ENCODE results near the gene SYT3.

The SYT3 gene

DNA sequence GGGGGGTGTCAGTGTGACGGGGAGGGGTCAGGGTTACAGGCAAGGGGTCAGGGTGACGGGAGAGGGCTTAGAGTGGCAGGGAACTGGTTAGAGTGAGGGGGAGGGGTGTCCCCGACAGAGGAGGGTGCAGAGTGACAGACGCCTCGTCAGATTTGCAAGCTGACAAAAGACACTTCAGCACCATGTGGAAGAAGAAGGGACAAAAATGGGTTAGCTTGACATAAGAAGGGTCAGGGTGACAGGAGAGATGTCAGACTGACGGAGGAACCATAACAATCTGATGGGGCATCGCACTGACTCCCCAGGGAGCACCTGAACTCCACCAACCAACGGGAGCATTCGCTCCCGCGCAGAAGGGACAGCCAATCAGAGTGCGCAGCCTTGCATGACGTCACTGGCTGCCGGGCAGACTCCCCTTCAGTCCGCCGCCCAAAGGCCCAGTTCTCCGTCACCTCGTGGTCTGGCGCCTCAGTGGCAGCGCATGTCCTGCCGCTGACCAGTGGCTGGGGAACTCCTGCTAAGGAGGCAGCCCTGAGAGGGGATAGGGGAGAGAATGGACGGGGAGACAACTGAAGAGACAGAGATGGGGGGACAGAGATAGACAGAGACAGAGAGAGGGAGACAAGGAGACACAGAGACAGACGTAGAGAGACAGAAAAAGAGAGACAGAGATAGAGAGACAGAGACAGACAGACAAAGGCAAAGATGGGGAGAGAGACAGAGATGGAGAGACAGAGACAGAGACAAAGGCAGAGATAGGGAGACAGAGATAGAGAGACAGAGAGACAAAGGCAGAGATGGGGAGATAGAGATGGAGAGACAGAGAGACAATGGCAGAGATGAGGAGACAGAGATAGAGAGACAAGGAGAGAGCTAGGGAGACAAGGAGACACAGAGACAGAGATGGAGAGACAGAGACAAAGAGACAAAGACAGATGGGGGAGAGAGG is 39.8 kb upstream of the SYT3 start (continued):
- TF ChIP-seq SALL2 (tag by site-specific recombination; IDR thresholded peaks at IDR 0.05; ENCODE audit: borderline replicate concordance) (peak; percentile 76), ZNF785 (tag by site-specific recombination; IDR thresholded peaks at IDR 0.05) (peak; percentile 34), ZBTB1 (tag by site-specific recombination; IDR thresholded peaks at IDR 0.05) (no peak), ZNF670 (tag by site-specific recombination; IDR thresholded peaks at IDR 0.05; ENCODE audit: low read depth) (no peak), ZNF274 (IDR thresholded peaks at IDR 0.05; ENCODE audit: low read length) (no peak), ZNF274 (tag by site-specific recombination; IDR thresholded peaks at IDR 0.05; ENCODE audit: borderline replicate concordance) (peak; percentile 52), ZNF629 (tag by site-specific recombination; IDR thresholded peaks at IDR 0.05) (peak; percentile 63; the same call in 1 of the 2 replicates), ZNF777 (tag by site-specific recombination; IDR thresholded peaks at IDR 0.05; ENCODE audit: borderline replicate concordance) (peak; percentile 45; the same call in 1 of the 2 replicates), ZNF394 (tag by site-specific recombination; IDR thresholded peaks at IDR 0.05; ENCODE audit: borderline replicate concordance) (no peak), FEZF1 (tag by site-specific recombination; IDR thresholded peaks at IDR 0.05) (peak; percentile 23; the same call in 1 of the 2 replicates), ZNF76 (tag by site-specific recombination; IDR thresholded peaks at IDR 0.05; ENCODE audit: borderline replicate concordance, low read depth) (no peak), ZNF548 (tag by site-specific recombination; IDR thresholded peaks at IDR 0.05) (0 out of 2 replicates have a peak, but pooled peaks have one; percentile 54), SP2 (tag by site-specific recombination; IDR thresholded peaks at IDR 0.05) (peak; percentile 60), ZNF138 (tag by site-specific recombination; IDR thresholded peaks at IDR 0.05; ENCODE audit: borderline replicate concordance) (0 out of 2 replicates have a peak, but pooled peaks have one; percentile 55), KLF8 (tag by site-specific recombination; IDR thresholded peaks at IDR 0.05) (peak; percentile 79; the same call in 1 of the 2 replicates), KLF9 (tag by site-specific recombination; IDR thresholded peaks at IDR 0.05; ENCODE audit: low read depth) (0 out of 2 replicates have a peak, but pooled peaks have one; percentile 13), ZNF830 (tag by site-specific recombination; IDR thresholded peaks at IDR 0.05; ENCODE audit: low read depth) (no peak), BCL11B (tag by site-specific recombination; IDR thresholded peaks at IDR 0.05; ENCODE audit: low read depth) (peak; percentile 65), ZXDB (tag by site-specific recombination; IDR thresholded peaks at IDR 0.05) (peak; percentile 30; the same call in 1 of the 2 replicates), GLIS1 (tag by site-specific recombination; IDR thresholded peaks at IDR 0.05) (peak; percentile 30; the same call in 1 of the 2 replicates), SP7 (tag by site-specific recombination; IDR thresholded peaks at IDR 0.05) (peak; percentile 45; the same call in 1 of the 2 replicates), ZNF248 (tag by site-specific recombination; IDR thresholded peaks at IDR 0.05) (peak; percentile 51; the same call in 1 of the 2 replicates), ZBTB21 (tag by site-specific recombination; IDR thresholded peaks at IDR 0.05) (0 out of 2 replicates have a peak, but pooled peaks have one; percentile 49), ZNF114 (tag by site-specific recombination; IDR thresholded peaks at IDR 0.05) (peak; percentile 94; the same call in 1 of the 2 replicates), PRDM6 (tag by site-specific recombination; IDR thresholded peaks at IDR 0.05) (no peak), ZNF658 (tag by site-specific recombination; IDR thresholded peaks at IDR 0.05) (no peak)
- TF ChIP-seq, protein P1, sequence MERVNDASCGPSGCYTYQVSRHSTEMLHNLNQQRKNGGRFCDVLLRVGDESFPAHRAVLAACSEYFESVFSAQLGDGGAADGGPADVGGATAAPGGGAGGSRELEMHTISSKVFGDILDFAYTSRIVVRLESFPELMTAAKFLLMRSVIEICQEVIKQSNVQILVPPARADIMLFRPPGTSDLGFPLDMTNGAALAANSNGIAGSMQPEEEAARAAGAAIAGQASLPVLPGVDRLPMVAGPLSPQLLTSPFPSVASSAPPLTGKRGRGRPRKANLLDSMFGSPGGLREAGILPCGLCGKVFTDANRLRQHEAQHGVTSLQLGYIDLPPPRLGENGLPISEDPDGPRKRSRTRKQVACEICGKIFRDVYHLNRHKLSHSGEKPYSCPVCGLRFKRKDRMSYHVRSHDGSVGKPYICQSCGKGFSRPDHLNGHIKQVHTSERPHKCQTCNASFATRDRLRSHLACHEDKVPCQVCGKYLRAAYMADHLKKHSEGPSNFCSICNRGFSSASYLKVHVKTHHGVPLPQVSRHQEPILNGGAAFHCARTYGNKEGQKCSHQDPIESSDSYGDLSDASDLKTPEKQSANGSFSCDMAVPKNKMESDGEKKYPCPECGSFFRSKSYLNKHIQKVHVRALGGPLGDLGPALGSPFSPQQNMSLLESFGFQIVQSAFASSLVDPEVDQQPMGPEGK (tag by site-specific recombination; IDR thresholded peaks at IDR 0.05): peak; percentile 39
- TF ChIP-seq, protein P2, sequence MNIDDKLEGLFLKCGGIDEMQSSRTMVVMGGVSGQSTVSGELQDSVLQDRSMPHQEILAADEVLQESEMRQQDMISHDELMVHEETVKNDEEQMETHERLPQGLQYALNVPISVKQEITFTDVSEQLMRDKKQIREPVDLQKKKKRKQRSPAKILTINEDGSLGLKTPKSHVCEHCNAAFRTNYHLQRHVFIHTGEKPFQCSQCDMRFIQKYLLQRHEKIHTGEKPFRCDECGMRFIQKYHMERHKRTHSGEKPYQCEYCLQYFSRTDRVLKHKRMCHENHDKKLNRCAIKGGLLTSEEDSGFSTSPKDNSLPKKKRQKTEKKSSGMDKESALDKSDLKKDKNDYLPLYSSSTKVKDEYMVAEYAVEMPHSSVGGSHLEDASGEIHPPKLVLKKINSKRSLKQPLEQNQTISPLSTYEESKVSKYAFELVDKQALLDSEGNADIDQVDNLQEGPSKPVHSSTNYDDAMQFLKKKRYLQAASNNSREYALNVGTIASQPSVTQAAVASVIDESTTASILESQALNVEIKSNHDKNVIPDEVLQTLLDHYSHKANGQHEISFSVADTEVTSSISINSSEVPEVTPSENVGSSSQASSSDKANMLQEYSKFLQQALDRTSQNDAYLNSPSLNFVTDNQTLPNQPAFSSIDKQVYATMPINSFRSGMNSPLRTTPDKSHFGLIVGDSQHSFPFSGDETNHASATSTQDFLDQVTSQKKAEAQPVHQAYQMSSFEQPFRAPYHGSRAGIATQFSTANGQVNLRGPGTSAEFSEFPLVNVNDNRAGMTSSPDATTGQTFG (tag by site-specific recombination; IDR thresholded peaks at IDR 0.05; ENCODE audit: borderline replicate concordance): peak; percentile 58
- TF ChIP-seq, protein P3, sequence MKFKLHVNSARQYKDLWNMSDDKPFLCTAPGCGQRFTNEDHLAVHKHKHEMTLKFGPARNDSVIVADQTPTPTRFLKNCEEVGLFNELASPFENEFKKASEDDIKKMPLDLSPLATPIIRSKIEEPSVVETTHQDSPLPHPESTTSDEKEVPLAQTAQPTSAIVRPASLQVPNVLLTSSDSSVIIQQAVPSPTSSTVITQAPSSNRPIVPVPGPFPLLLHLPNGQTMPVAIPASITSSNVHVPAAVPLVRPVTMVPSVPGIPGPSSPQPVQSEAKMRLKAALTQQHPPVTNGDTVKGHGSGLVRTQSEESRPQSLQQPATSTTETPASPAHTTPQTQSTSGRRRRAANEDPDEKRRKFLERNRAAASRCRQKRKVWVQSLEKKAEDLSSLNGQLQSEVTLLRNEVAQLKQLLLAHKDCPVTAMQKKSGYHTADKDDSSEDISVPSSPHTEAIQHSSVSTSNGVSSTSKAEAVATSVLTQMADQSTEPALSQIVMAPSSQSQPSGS (tag by site-specific recombination; IDR thresholded peaks at IDR 0.05; ENCODE audit: low read depth): peak; percentile 99

Measured in HEK293 (cell line).